Measurements from ENCODE around the gene GLG1. TPM values are rescaled to one million over a fixed set of nuclear protein-coding genes. Genes with fewer than 3 reads are reported as not detected.

The GLG1 gene
- total RNA-seq, 1 donor from 2014 or later = 193 TPM

GRCh38 chr16:74573622-74574021 is 33.3 kb downstream of the GLG1 start:
- Mint-ChIP-seq H3K4me1 (peaks cover 11% of the 10 kb centered on the region), H3K9me3 (no peaks in the 10 kb centered on the region), H3K4me3 (no peak overlapping the region), H3K27me3 (ENCODE audit: low read depth) (no peaks in the 10 kb centered on the region), H3K27ac (no peak overlapping the region), H3K36me3 (no peaks in the 10 kb centered on the region)
- DNase-seq (ENCODE audit: low spot score in 2 of 2, unreplicated experiment in 2 of 2) = no peak
- no peak for TF ChIP-seq CTCF (IDR thresholded peaks at IDR 0.05; ENCODE audit: unreplicated experiment)

- DNase-seq (ENCODE audit: low spot score in 2 of 2, unreplicated experiment in 2 of 2) = no peak
- no peaks in the 10 kb centered on the region for H3K9me3 Mint-ChIP-seq
- no peak for TF ChIP-seq CTCF (IDR thresholded peaks at IDR 0.05; ENCODE audit: unreplicated experiment)
- H3K36me3 Mint-ChIP-seq = no peaks in the 10 kb centered on the region
- no peaks in the 10 kb centered on the region for H3K27me3 Mint-ChIP-seq (ENCODE audit: low read depth)
- no peak overlapping the region for H3K27ac Mint-ChIP-seq
- peaks cover 4% of the 10 kb centered on the region for H3K4me1 Mint-ChIP-seq
- H3K4me3 Mint-ChIP-seq = no peak overlapping the region
Observed at GRCh38 chr16:74570412-74571301, 36.3 kb downstream of the GLG1 start.

- no peaks in the 10 kb centered on the region for H3K36me3 Mint-ChIP-seq
- DNase-seq (ENCODE audit: low spot score in 2 of 2, unreplicated experiment in 2 of 2) = no peak
- H3K27me3 Mint-ChIP-seq (ENCODE audit: low read depth) = no peaks in the 10 kb centered on the region
- H3K4me3 Mint-ChIP-seq = no peak overlapping the region
- peaks cover 4% of the 10 kb centered on the region for H3K4me1 Mint-ChIP-seq
- no peaks in the 10 kb centered on the region for H3K9me3 Mint-ChIP-seq
- no peak overlapping the region for H3K27ac Mint-ChIP-seq
- no peak for TF ChIP-seq CTCF (IDR thresholded peaks at IDR 0.05; ENCODE audit: unreplicated experiment)
Observed at GRCh38 chr16:74568961-74569631, 37.8 kb downstream of the GLG1 start.

GRCh38 chr16:74567901-74568300 is 39.0 kb downstream of the GLG1 start:
- no peak overlapping the region for H3K27ac Mint-ChIP-seq
- no peak for TF ChIP-seq CTCF (IDR thresholded peaks at IDR 0.05; ENCODE audit: unreplicated experiment)

GRCh38 chr16:74565378-74565777 is 41.5 kb downstream of the GLG1 start:
- Mint-ChIP-seq H3K27ac (no peak overlapping the region), H3K4me1 (no peaks in the 10 kb centered on the region), H3K36me3 (no peaks in the 10 kb centered on the region), H3K4me3 (no peak overlapping the region), H3K27me3 (ENCODE audit: low read depth) (no peaks in the 10 kb centered on the region), H3K9me3 (no peaks in the 10 kb centered on the region)
- no peak for TF ChIP-seq CTCF (IDR thresholded peaks at IDR 0.05; ENCODE audit: unreplicated experiment)
- no peak for DNase-seq (ENCODE audit: low spot score in 2 of 2, unreplicated experiment in 2 of 2)

More at GRCh38 chr16:74567901-74568300, 39.0 kb downstream of the GLG1 start:
- Mint-ChIP-seq H3K9me3 (no peaks in the 10 kb centered on the region), H3K4me1 (no peaks in the 10 kb centered on the region), H3K27me3 (ENCODE audit: low read depth) (no peaks in the 10 kb centered on the region), H3K4me3 (no peak overlapping the region), H3K36me3 (no peaks in the 10 kb centered on the region)
- DNase-seq (ENCODE audit: low spot score in 2 of 2, unreplicated experiment in 2 of 2) = no peak
